PC-3 (cell line): Measurements from ENCODE around the gene MINK1. TPM values are rescaled to one million over a fixed set of nuclear protein-coding genes. Genes with fewer than 3 reads are reported as not detected.

Experiments used
- ATAC-seq: fragments of 200-7000 bp; cut with Tn5 transposase; 2 replicates; pipeline ENCODE4 v1.9.1; 2020; ENCODE audit warnings: mild to moderate bottlenecking, moderate library complexity
- BruUV-seq: library from RNA; stranded (reverse); fragments of 400-500 nt; replicated peaks from 2 replicates; lab custom pipeline; 2021; lab: Mats Ljungman, UMichigan
- CTCF ChIA-PET: fragments of 300-600 bp; sonication (Branson Sonifier 250); formaldehyde crosslinking; loops from one replicate; lab custom pipeline; 2022; ENCODE audit warnings: antibody characterized with exemption; lab: Charles Lee
- POLR2A ChIA-PET: fragments of 300-600 bp; sonication (Branson Sonifier 250); formaldehyde crosslinking; loops from one replicate; lab custom pipeline; 2022; ENCODE audit warnings: antibody characterized with exemption; ENCODE audit not compliant: unreplicated experiment; lab: Charles Lee
- DNase-seq: peaks from one replicate; pipeline ENCODE4 v3.0.0-alpha.2; 2015
- H2AFZ ChIP-seq: fragments of 300-600 bp; sonication (generic); 2 replicates; pipeline ENCODE4 v1.6.0; 2016; ENCODE audit warnings: antibody characterized with exemption, low read length
- H3F3A ChIP-seq: fragments of 300-600 bp; sonication (generic); one replicate; pipeline ENCODE4 v1.6.0; 2017; ENCODE audit warnings: antibody characterized with exemption, low read length, control low read depth, mild to moderate bottlenecking; ENCODE audit not compliant: unreplicated experiment
- H3K27ac ChIP-seq: fragments of 300-600 bp; sonication (generic); 2 replicates; pipeline ENCODE4 v1.5.1; 2016; ENCODE audit warnings: mild to moderate bottlenecking, low read length
- H3K27me3 ChIP-seq: fragments of 300-600 bp; sonication (generic); 2 replicates; pipeline ENCODE4 v1.6.1; 2016; ENCODE audit warnings: low read length, mixed read lengths
- H3K36me3 ChIP-seq: fragments of 300-600 bp; sonication (generic); 2 replicates; pipeline ENCODE4 v1.6.1; 2016; ENCODE audit warnings: low read depth, mixed run types, low read length, mixed read lengths
- H3K4me1 ChIP-seq: fragments of 300-600 bp; sonication (generic); 2 replicates; pipeline ENCODE4 v1.5.1; 2016; ENCODE audit warnings: low read length; ENCODE audit not compliant: insufficient read depth
- H3K4me2 ChIP-seq: fragments of 300-600 bp; sonication (generic); 2 replicates; pipeline ENCODE4 v1.6.0; 2016; ENCODE audit warnings: low read length
- H3K4me3 ChIP-seq: fragments of 300-600 bp; sonication (generic); 2 replicates; pipeline ENCODE4 v1.5.1; 2016; ENCODE audit warnings: mild to moderate bottlenecking, low read length, mixed read lengths
- H3K79me2 ChIP-seq: fragments of 300-600 bp; sonication (generic); 2 replicates; pipeline ENCODE4 v1.6.1; 2017; ENCODE audit warnings: low read length, mixed read lengths
- H3K9ac ChIP-seq: fragments of 300-600 bp; sonication (generic); 2 replicates; pipeline ENCODE4 v1.6.0; 2016; ENCODE audit warnings: mild to moderate bottlenecking, low read length
- H3K9me2 ChIP-seq: fragments of 300-600 bp; sonication (generic); replicated peaks from 2 replicates; pipeline ENCODE4 v1.6.1; 2016; ENCODE audit warnings: mixed run types, low read length, mixed read lengths
- H3K9me3 ChIP-seq: fragments of 300-600 bp; sonication (generic); 2 replicates; pipeline ENCODE4 v1.6.1; 2016; ENCODE audit warnings: low read length, mixed read lengths
- H4K20me1 ChIP-seq: fragments of 300-600 bp; sonication (generic); 2 replicates; pipeline ENCODE4 v1.6.1; 2016; ENCODE audit warnings: low read length, mixed read lengths
- CTCF ChIP-seq: fragments of 300-600 bp; sonication (generic); conservative IDR thresholded peaks from 2 replicates; pipeline ENCODE4 v1.5.1; 2017; ENCODE audit warnings: antibody characterized with exemption, low read depth, mild to moderate bottlenecking, low read length
- EZH2 ChIP-seq: fragments of 300-600 bp; sonication (generic); IDR thresholded peaks from one replicate; pipeline ENCODE4 v1.6.1; 2017; ENCODE audit warnings: antibody characterized with exemption, mild to moderate bottlenecking, low read length; ENCODE audit not compliant: unreplicated experiment
- EZH2phosphoT487 ChIP-seq: fragments of 300-600 bp; sonication (generic); IDR thresholded peaks from 2 replicates; pipeline ENCODE4 v1.6.1; 2018; ENCODE audit warnings: mild to moderate bottlenecking, antibody characterized with exemption, low read length, borderline replicate concordance
- intact Hi-C: fragments of 100-400 bp; cut with micrococcal nuclease; formaldehyde crosslinking; loops from 2 replicates; pipeline ENCODE4 v1.9.0; 2023
- total RNA-seq: library from RNA; depleted of rRNA; stranded (reverse); fragments of >200 nt; gene quantifications from 2 replicates; pipeline ENCODE4 v1.2.3, GENCODE V29; 2014

MINK1 gene
- total RNA-seq, 1 experiment from 2014 or later = 44.5 TPM

- Histone ChIP-seq H3K27ac (no peak overlapping the region), H3K9me2 (no peaks in the 10 kb centered on the region), H3K36me3 (peaks cover 4% of the 10 kb centered on the region; the same call in 1 of the 2 replicates), H3K79me2 (no peaks in the 10 kb centered on the region), H4K20me1 (no peaks in the 10 kb centered on the region), H3K4me1 (no peaks in the 10 kb centered on the region), H3K4me2 (no peak overlapping the region), H3K9me3 (no peaks in the 10 kb centered on the region), H3K9ac (no peak overlapping the region), H2AFZ (no peak overlapping the region), H3K27me3 (no peaks in the 10 kb centered on the region), H3F3A (no peaks in the 10 kb centered on the region), H3K4me3 (no peak overlapping the region)
- no peak for DNase-seq
- ATAC-seq = no peak
- BruUV-seq = no TSS peak
- intact Hi-C loops = no loop called here
- POLR2A ChIA-PET = no interaction called here
- CTCF ChIA-PET = no interaction called here
- no peak for TF ChIP-seq CTCF
Observed at GRCh38 chr17:4892499-4893221, 59.5 kb downstream of the MINK1 start.

- Histone ChIP-seq H4K20me1 (no peaks in the 10 kb centered on the region), H3K27me3 (no peaks in the 10 kb centered on the region), H3F3A (no peaks in the 10 kb centered on the region), H3K9me3 (no peaks in the 10 kb centered on the region), H3K9me2 (no peaks in the 10 kb centered on the region), H3K4me3 (no peak overlapping the region), H3K27ac (no peak overlapping the region), H3K4me1 (no peaks in the 10 kb centered on the region), H3K4me2 (no peak overlapping the region), H3K79me2 (no peaks in the 10 kb centered on the region), H3K36me3 (peaks cover 4% of the 10 kb centered on the region; the same call in 1 of the 2 replicates), H2AFZ (no peak overlapping the region), H3K9ac (no peak overlapping the region)
- ChIA-PET CTCF (no interaction called here), POLR2A (no interaction called here)
- no peak for DNase-seq
- no peak for ATAC-seq
- no peak for TF ChIP-seq CTCF
- no peak for TF ChIP-seq EZH2phosphoT487
- no peak for TF ChIP-seq EZH2
- BruUV-seq = no TSS peak
- intact Hi-C loops = no loop called here
Observed at GRCh38 chr17:4893272-4893671, 60.1 kb downstream of the MINK1 start.

GRCh38 chr17:4893721-4894560 is 60.8 kb downstream of the MINK1 start:
- CTCF ChIA-PET = no interaction called here
- Histone ChIP-seq H4K20me1 (no peaks in the 10 kb centered on the region), H3K27ac (no peak overlapping the region), H3K4me3 (no peak overlapping the region), H3K4me1 (no peaks in the 10 kb centered on the region), H3K9me3 (no peaks in the 10 kb centered on the region), H2AFZ (no peak overlapping the region), H3K36me3 (peaks cover 2% of the 10 kb centered on the region; the same call in 1 of the 2 replicates), H3K27me3 (no peaks in the 10 kb centered on the region), H3K9ac (no peak overlapping the region), H3K9me2 (no peaks in the 10 kb centered on the region), H3K4me2 (no peak overlapping the region), H3K79me2 (no peaks in the 10 kb centered on the region), H3F3A (no peaks in the 10 kb centered on the region)
- ATAC-seq (no peak), DNase-seq (no peak)
- intact Hi-C loops = no loop called here
- no peak for TF ChIP-seq CTCF
- TF ChIP-seq EZH2 = no peak
- TF ChIP-seq EZH2phosphoT487 = no peak
- BruUV-seq = no TSS peak
- POLR2A ChIA-PET = no interaction called here
